Vagina (tissue), 2 donors: ENCODE results near the gene PLAC1.

Experiments used
- POLR2A ChIP-seq, 2 donors: fragments of 450-650 bp; IDR thresholded peaks; one replicate each; pipeline ENCODE4 v1.6.1; 2017; ENCODE audit warnings: antibody characterized with exemption in 2 of 2, mild to moderate bottlenecking in 2 of 2, moderate library complexity in 2 of 2
- POLR2AphosphoS5 ChIP-seq, 2 donors: sonication (generic); formaldehyde crosslinking; IDR thresholded peaks; one replicate each; pipeline ENCODE4 v1.9.0; 2017; ENCODE audit warnings: antibody characterized with exemption in 2 of 2, mild to moderate bottlenecking in 2 of 2, low read depth in 1 of 2; ENCODE audit not compliant: insufficient read depth in 1 of 2
- TF ChIP-seq, protein P1 (sequence below), 3 experiments: fragments of 450-650 bp in 2 of 3; fragments of 200-600 bp in 1 of 3; sonication (generic) in 1 of 3; IDR thresholded peaks; one replicate each; pipeline ENCODE4 v1.5.1; 2017 to 2019; ENCODE audit warnings: antibody characterized with exemption in 3 of 3, mild to moderate bottlenecking in 2 of 3, moderate library complexity in 2 of 3

DNA sequence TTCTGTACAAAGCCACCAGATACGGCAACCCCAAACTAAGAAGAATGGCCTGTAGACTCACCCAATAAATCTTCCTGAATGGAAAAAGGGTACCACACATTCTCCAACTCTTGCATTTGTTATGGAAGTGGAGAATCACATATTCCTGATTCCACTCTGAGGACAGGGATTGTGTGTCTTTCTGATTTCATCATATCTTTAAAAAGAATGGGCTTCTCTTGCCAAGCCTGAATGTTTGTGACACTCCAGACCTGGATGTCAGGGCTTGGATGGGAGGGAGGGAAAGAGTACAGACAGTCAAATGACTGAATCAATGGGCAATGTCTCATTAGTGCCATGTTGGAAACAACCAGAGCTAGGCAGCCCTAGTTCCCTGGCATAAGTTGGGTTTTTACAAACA lies 77.4 kb downstream of the PLAC1 start:
- TF ChIP-seq, protein P1, sequence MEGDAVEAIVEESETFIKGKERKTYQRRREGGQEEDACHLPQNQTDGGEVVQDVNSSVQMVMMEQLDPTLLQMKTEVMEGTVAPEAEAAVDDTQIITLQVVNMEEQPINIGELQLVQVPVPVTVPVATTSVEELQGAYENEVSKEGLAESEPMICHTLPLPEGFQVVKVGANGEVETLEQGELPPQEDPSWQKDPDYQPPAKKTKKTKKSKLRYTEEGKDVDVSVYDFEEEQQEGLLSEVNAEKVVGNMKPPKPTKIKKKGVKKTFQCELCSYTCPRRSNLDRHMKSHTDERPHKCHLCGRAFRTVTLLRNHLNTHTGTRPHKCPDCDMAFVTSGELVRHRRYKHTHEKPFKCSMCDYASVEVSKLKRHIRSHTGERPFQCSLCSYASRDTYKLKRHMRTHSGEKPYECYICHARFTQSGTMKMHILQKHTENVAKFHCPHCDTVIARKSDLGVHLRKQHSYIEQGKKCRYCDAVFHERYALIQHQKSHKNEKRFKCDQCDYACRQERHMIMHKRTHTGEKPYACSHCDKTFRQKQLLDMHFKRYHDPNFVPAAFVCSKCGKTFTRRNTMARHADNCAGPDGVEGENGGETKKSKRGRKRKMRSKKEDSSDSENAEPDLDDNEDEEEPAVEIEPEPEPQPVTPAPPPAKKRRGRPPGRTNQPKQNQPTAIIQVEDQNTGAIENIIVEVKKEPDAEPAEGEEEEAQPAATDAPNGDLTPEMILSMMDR (IDR thresholded peaks at IDR 0.05) = no peak
- TF ChIP-seq POLR2A (IDR thresholded peaks at IDR 0.05) = no peak
- TF ChIP-seq POLR2AphosphoS5 (IDR thresholded peaks at IDR 0.05; ENCODE audit: insufficient read depth in 1 of 2, low read depth in 1 of 2) = no peak
